KMS-11 (cell line): ENCODE results near the gene MPHOSPH8.

ENCODE experiments used
- H2AFZ ChIP-seq: fragments of 200-600 bp; sonication (generic); 2 replicates; pipeline ENCODE4 v1.6.1; 2016; ENCODE audit warnings: antibody characterized with exemption, mixed run types, low read depth
- H3K27ac ChIP-seq: fragments of 200-600 bp; sonication (generic); 2 replicates; pipeline ENCODE4 v1.6.1; 2016; ENCODE audit warnings: mild to moderate bottlenecking, mixed run types
- H3K27me3 ChIP-seq: fragments of 200-600 bp; sonication (generic); 2 replicates; pipeline ENCODE4 v1.6.1; 2017; ENCODE audit warnings: mild to moderate bottlenecking, low read depth, mixed run types, moderate library complexity; ENCODE audit not compliant: insufficient read depth
- H3K36me3 ChIP-seq: fragments of 200-600 bp; sonication (generic); 2 replicates; pipeline ENCODE4 v1.6.1; 2017; ENCODE audit warnings: mild to moderate bottlenecking, mixed run types; ENCODE audit not compliant: insufficient read depth
- H3K4me1 ChIP-seq: fragments of 200-600 bp; sonication (generic); 2 replicates; pipeline ENCODE4 v1.6.1; 2016; ENCODE audit warnings: mild to moderate bottlenecking, low read depth, mixed run types; ENCODE audit not compliant: poor library complexity, severe bottlenecking
- H3K4me2 ChIP-seq: fragments of 200-600 bp; sonication (generic); 2 replicates; pipeline ENCODE4 v1.7.0; 2016; ENCODE audit warnings: mild to moderate bottlenecking, mixed run types
- H3K4me3 ChIP-seq: fragments of 200-600 bp; sonication (generic); IDR thresholded peaks from 2 replicates; pipeline ENCODE4 v1.6.1; 2017; ENCODE audit warnings: low read depth, low read length, mixed read lengths; ENCODE audit not compliant: insufficient read depth
- H3K79me2 ChIP-seq: fragments of 200-600 bp; sonication (generic); 2 replicates; pipeline ENCODE4 v1.6.1; 2016; ENCODE audit warnings: low read depth, mixed run types; ENCODE audit not compliant: insufficient read depth
- H3K9ac ChIP-seq: fragments of 200-600 bp; sonication (generic); 2 replicates; pipeline ENCODE4 v1.6.1; 2016; ENCODE audit warnings: mild to moderate bottlenecking, mixed run types
- H4K20me1 ChIP-seq: fragments of 200-600 bp; sonication (generic); 2 replicates; pipeline ENCODE4 v1.6.1; 2016; ENCODE audit warnings: mild to moderate bottlenecking, mixed run types; ENCODE audit not compliant: insufficient read depth
- TF ChIP-seq, protein P1 (sequence below): fragments of 200-600 bp; sonication (generic); conservative IDR thresholded peaks from 2 replicates; pipeline ENCODE4 v1.6.1; 2017; ENCODE audit warnings: low read depth, mild to moderate bottlenecking, antibody characterized with exemption, low read length, moderate library complexity, mixed read lengths

MPHOSPH8 gene

GRCh38 chr13:19618977-19619376 is 14.5 kb upstream of the MPHOSPH8 start:
- no peaks in the 10 kb centered on the region for H4K20me1 ChIP-seq
- H3K9ac ChIP-seq, result no peak overlapping the region
- H3K4me2 ChIP-seq, result no peak overlapping the region
- no peaks in the 10 kb centered on the region for H3K27me3 ChIP-seq
- no peak overlapping the region for H3K4me3 ChIP-seq
- no peaks in the 10 kb centered on the region for H3K79me2 ChIP-seq
- no peak overlapping the region for H2AFZ ChIP-seq
- TF ChIP-seq, protein P1, sequence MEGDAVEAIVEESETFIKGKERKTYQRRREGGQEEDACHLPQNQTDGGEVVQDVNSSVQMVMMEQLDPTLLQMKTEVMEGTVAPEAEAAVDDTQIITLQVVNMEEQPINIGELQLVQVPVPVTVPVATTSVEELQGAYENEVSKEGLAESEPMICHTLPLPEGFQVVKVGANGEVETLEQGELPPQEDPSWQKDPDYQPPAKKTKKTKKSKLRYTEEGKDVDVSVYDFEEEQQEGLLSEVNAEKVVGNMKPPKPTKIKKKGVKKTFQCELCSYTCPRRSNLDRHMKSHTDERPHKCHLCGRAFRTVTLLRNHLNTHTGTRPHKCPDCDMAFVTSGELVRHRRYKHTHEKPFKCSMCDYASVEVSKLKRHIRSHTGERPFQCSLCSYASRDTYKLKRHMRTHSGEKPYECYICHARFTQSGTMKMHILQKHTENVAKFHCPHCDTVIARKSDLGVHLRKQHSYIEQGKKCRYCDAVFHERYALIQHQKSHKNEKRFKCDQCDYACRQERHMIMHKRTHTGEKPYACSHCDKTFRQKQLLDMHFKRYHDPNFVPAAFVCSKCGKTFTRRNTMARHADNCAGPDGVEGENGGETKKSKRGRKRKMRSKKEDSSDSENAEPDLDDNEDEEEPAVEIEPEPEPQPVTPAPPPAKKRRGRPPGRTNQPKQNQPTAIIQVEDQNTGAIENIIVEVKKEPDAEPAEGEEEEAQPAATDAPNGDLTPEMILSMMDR, result peak; percentile 69
- no peaks in the 10 kb centered on the region for H3K4me1 ChIP-seq
- no peak overlapping the region for H3K27ac ChIP-seq
- no peaks in the 10 kb centered on the region for H3K36me3 ChIP-seq

DNA sequence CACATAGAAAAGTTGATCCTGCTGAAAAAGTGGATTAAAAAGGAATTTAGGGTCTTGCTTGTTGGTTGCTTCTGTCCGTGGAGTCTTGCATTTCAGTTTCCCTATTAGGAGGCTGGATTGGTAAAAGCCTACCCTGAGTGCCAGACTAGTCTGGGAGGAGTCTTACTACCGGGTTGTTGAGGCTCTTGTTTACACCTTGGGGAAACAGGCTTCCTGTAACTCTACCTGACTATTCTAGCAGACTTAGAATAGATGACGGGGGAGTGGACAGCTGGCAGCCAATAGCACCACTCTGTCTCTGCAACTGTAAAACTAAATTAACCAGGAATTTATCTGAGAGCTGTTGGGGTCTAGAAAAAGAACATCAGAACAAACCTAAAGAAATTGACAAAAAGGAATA is 11.3 kb upstream of the MPHOSPH8 start:
- no peak overlapping the region for H3K4me3 ChIP-seq
- H3K27ac ChIP-seq, result no peak overlapping the region
- no peaks in the 10 kb centered on the region for H3K27me3 ChIP-seq
- H3K36me3 ChIP-seq, result no peaks in the 10 kb centered on the region
- no peak overlapping the region for H2AFZ ChIP-seq
- no peaks in the 10 kb centered on the region for H3K79me2 ChIP-seq
- H3K4me2 ChIP-seq, result no peak overlapping the region
- H4K20me1 ChIP-seq, result no peaks in the 10 kb centered on the region
- H3K9ac ChIP-seq, result no peak overlapping the region
- TF ChIP-seq, protein P1, result no peak
- H3K4me1 ChIP-seq, result no peaks in the 10 kb centered on the region

GRCh38 chr13:19624265-19624664 is 9.2 kb upstream of the MPHOSPH8 start:
- H3K79me2 ChIP-seq, result no peaks in the 10 kb centered on the region

GRCh38 chr13:19632915-19633478 is 462 bp upstream of the MPHOSPH8 start:
- Histone ChIP-seq H4K20me1 (no peaks in the 10 kb centered on the region), H3K27ac (no peak overlapping the region), H3K4me2 (peak overlapping the region; percentile 18; the same call in 1 of the 2 replicates), H3K4me3 (no peak overlapping the region), H3K79me2 (peaks cover 39% of the 10 kb centered on the region), H3K27me3 (no peaks in the 10 kb centered on the region), H2AFZ (peak overlapping the region; percentile 61; the same call in 1 of the 2 replicates), H3K36me3 (no peaks in the 10 kb centered on the region), H3K9ac (peak overlapping the region; percentile 44; the same call in 1 of the 2 replicates), H3K4me1 (no peaks in the 10 kb centered on the region)
- TF ChIP-seq, protein P1, result no peak

More at GRCh38 chr13:19624265-19624664, 9.2 kb upstream of the MPHOSPH8 start:
- Histone ChIP-seq H4K20me1 (no peaks in the 10 kb centered on the region), H3K4me2 (no peak overlapping the region), H3K4me3 (no peak overlapping the region), H3K27ac (no peak overlapping the region), H3K27me3 (no peaks in the 10 kb centered on the region), H3K9ac (no peak overlapping the region), H2AFZ (no peak overlapping the region), H3K36me3 (no peaks in the 10 kb centered on the region), H3K4me1 (no peaks in the 10 kb centered on the region)
- TF ChIP-seq, protein P1, result no peak
